IMR-90 (cell line): ENCODE data around the gene TANGO6. TPM values are rescaled to one million over a fixed set of nuclear protein-coding genes. Genes with fewer than 3 reads are reported as not detected.

Source experiments
- ATAC-seq: fragments of 200-7000 bp; cut with Tn5 transposase; 2 replicates; pipeline ENCODE4 v1.9.1; 2020; ENCODE audit warnings: low read depth, mild to moderate bottlenecking, moderate library complexity
- BruUV-seq: library from RNA; stranded (reverse); fragments of 400-500 nt; replicated peaks from 2 replicates; lab custom pipeline; 2021; lab: Mats Ljungman, UMichigan
- CTCF ChIA-PET: fragments of 300-600 bp; formaldehyde crosslinking; extraction: SDS; loops from one replicate; lab custom pipeline; 2021; ENCODE audit warnings: antibody characterized with exemption; lab: Yijun Ruan, JAX
- POLR2A ChIA-PET: fragments of 300-600 bp; sonication (Branson Sonifier 250); formaldehyde crosslinking; loops from one replicate; lab custom pipeline; 2022; ENCODE audit warnings: antibody characterized with exemption; ENCODE audit not compliant: unreplicated experiment; lab: Charles Lee
- DNase-seq: peaks from one replicate; pipeline ENCODE4 v3.0.0; 2013
- H2AFZ ChIP-seq: replicated peaks from 2 replicates; pipeline ENCODE3; 2013; ENCODE audit warnings: low read length, mild to moderate bottlenecking; ENCODE audit not compliant: poor library complexity
- H2AK5ac ChIP-seq: 2 replicates; pipeline ENCODE4 v1.6.1; 2013; ENCODE audit warnings: low read depth, low read length, inconsistent platforms
- H2AK9ac ChIP-seq: replicated peaks from 2 replicates; pipeline ENCODE3; 2013; ENCODE audit warnings: mild to moderate bottlenecking, low read depth, low read length, moderate library complexity; ENCODE audit not compliant: poor library complexity
- H2BK120ac ChIP-seq: 2 replicates; pipeline ENCODE4 v1.6.1; 2013; ENCODE audit warnings: low read depth, low read length, inconsistent platforms
- H2BK15ac ChIP-seq: 3 replicates; pipeline ENCODE4 v1.6.1; 2013; ENCODE audit warnings: low read depth, low read length, inconsistent platforms
- H2BK20ac ChIP-seq: 2 replicates; pipeline ENCODE4 v1.6.1; 2013; ENCODE audit warnings: low read depth, mild to moderate bottlenecking, inconsistent platforms, low read length, moderate library complexity
- H2BK5ac ChIP-seq: 2 replicates; pipeline ENCODE4 v1.6.1; 2013; ENCODE audit warnings: mild to moderate bottlenecking, low read depth, low read length, inconsistent platforms; ENCODE audit not compliant: poor library complexity, severe bottlenecking
- H3K14ac ChIP-seq: replicated peaks from 2 replicates; pipeline ENCODE4 v1.6.1; 2013; ENCODE audit warnings: low read depth, low read length, inconsistent platforms
- H3K18ac ChIP-seq: 2 replicates; pipeline ENCODE4 v1.6.1; 2013; ENCODE audit warnings: low read depth, low read length, control low read depth
- H3K23ac ChIP-seq: 2 replicates; pipeline ENCODE4 v1.6.1; 2013; ENCODE audit warnings: low read depth, low read length, inconsistent platforms
- H3K27ac ChIP-seq: 2 replicates; pipeline ENCODE4 v1.5.1; 2013; ENCODE audit warnings: mild to moderate bottlenecking, control low read depth, low read length; ENCODE audit not compliant: insufficient read depth
- H3K27me3 ChIP-seq: 2 replicates; pipeline ENCODE4 v1.6.1; 2013; ENCODE audit warnings: low read length; ENCODE audit not compliant: control insufficient read depth, insufficient read depth
- H3K36me3 ChIP-seq: 2 replicates; pipeline ENCODE4 v1.6.1; 2013; ENCODE audit warnings: low read length, mixed read lengths; ENCODE audit not compliant: control insufficient read depth, insufficient read depth
- H3K4ac ChIP-seq: 2 replicates; pipeline ENCODE4 v1.6.1; 2013; ENCODE audit warnings: low read depth, low read length, inconsistent platforms
- H3K4me1 ChIP-seq: 2 replicates; pipeline ENCODE4 v1.6.1; 2013; ENCODE audit warnings: low read length, mixed read lengths; ENCODE audit not compliant: control insufficient read depth, insufficient read depth
- H3K4me2 ChIP-seq: 2 replicates; pipeline ENCODE4 v1.6.1; 2013; ENCODE audit warnings: low read depth, mild to moderate bottlenecking, control low read depth, low read length, moderate library complexity
- H3K4me3 ChIP-seq: 2 replicates; pipeline ENCODE4 v1.5.1; 2013; ENCODE audit warnings: low read depth, mild to moderate bottlenecking, control low read depth, low read length, moderate library complexity; ENCODE audit not compliant: insufficient read depth
- H3K56ac ChIP-seq: 2 replicates; pipeline ENCODE4 v1.6.1; 2013; ENCODE audit warnings: low read length, inconsistent platforms; ENCODE audit not compliant: insufficient read depth; ENCODE audit errors: extremely low read depth
- H3K79me1 ChIP-seq, 2 experiments: 2 replicates each; pipeline ENCODE4 v1.6.1; 2013; ENCODE audit warnings: low read length in 2 of 2, inconsistent platforms in 1 of 2, low read depth in 1 of 2
- H3K9ac ChIP-seq: 2 replicates; pipeline ENCODE4 v1.6.1; 2013; ENCODE audit warnings: low read depth, low read length, control low read depth
- H3K9me1 ChIP-seq: 2 replicates; pipeline ENCODE4 v1.6.1; 2013; ENCODE audit warnings: low read length, inconsistent platforms; ENCODE audit not compliant: insufficient read depth
- H3K9me3 ChIP-seq: 2 replicates; pipeline ENCODE4 v1.6.1; 2013; ENCODE audit warnings: low read length; ENCODE audit not compliant: control insufficient read depth, insufficient read depth
- H4K20me1 ChIP-seq: 2 replicates; pipeline ENCODE4 v1.6.1; 2013; ENCODE audit warnings: low read length, inconsistent platforms; ENCODE audit not compliant: insufficient read depth
- H4K5ac ChIP-seq: 2 replicates; pipeline ENCODE4 v1.6.1; 2013; ENCODE audit warnings: mild to moderate bottlenecking, low read depth, low read length, control low read depth
- H4K8ac ChIP-seq, 2 experiments: 2 replicates each; pipeline ENCODE4 v1.6.1; 2013; ENCODE audit warnings: low read depth in 2 of 2, low read length in 2 of 2, control low read depth in 1 of 2, inconsistent platforms in 1 of 2
- H4K91ac ChIP-seq: 2 replicates; pipeline ENCODE4 v1.6.1; 2013; ENCODE audit warnings: low read depth, low read length, inconsistent platforms; ENCODE audit not compliant: insufficient read depth
- CEBPB ChIP-seq: IDR thresholded peaks from 2 replicates; pipeline ENCODE4 v1.6.1; 2012; ENCODE audit warnings: low read depth, low read length, improper control_type of control experiment
- MAZ ChIP-seq: IDR thresholded peaks from 2 replicates; pipeline ENCODE4 v1.6.1; 2012; ENCODE audit warnings: low read depth, mild to moderate bottlenecking, low read length, improper control_type of control experiment, moderate library complexity, borderline replicate concordance
- WGBS, 2 experiments: methylation state at CpG; one replicate each; pipeline versions ENCODE4 v1.1.5 to v1.1.7; 2013; ENCODE audit warnings: missing lambda C conversion rate in 2 of 2; ENCODE audit not compliant: insufficient read length in 1 of 2; ENCODE audit errors: extremely low coverage in 2 of 2; 5-methylcytosine and 5-hydroxymethylcytosine counted together
- dilution Hi-C: fragments of 300-500 bp; cut with HindIII; formaldehyde crosslinking; loops from one replicate; pipeline ENCODE4 v1.14.3; 2018; ENCODE audit warnings: low sequenced_read_pairs; ENCODE audit not compliant: unreplicated experiment
- in situ Hi-C: fragments of 300-500 bp; cut with MboI; formaldehyde crosslinking; loops from 3 replicates; pipeline ENCODE4 v1.14.3; 2019; ENCODE audit warnings: low sequenced_read_pairs, inconsistent platforms, mixed read lengths
- intact Hi-C: fragments of 100-400 bp; cut with micrococcal nuclease; formaldehyde crosslinking; loops from 2 replicates; pipeline ENCODE4 v1.10.0; 2022
- polyA plus RNA-seq, 3 experiments: library from polyadenylated mRNA; depleted of rRNA; stranded (reverse); fragments of >200 nt; gene quantifications; 2 replicates each; pipeline ENCODE4 v1.2.3, GENCODE V29; 2012; ENCODE audit warnings: low replicate concordance in 1 of 3
- total RNA-seq: library from RNA; depleted of rRNA; stranded (reverse); fragments of >200 nt; gene quantifications from 2 replicates; pipeline ENCODE4 v1.2.3, GENCODE V29; 2012

Gene TANGO6
- total and polyA plus RNA-seq, 2 of the 4 experiments (the other 2 are of a cell fraction), result 6.7 to 22.4 TPM

- Histone ChIP-seq H3K14ac (peak overlapping the region; percentile 98), H2BK120ac (peak overlapping the region; percentile 70), H2AK9ac (peak overlapping the region; percentile 100), H4K91ac (peak overlapping the region; percentile 97), H3K79me1 (peaks cover 14 to 55% of the 10 kb centered on the region in 2 experiments), H2BK15ac (no peak overlapping the region; the same call in 2 of the 3 replicates), H4K5ac (peak overlapping the region; percentile 93), H4K8ac (peak overlapping the region; percentile 93 to 95), H3K36me3 (peaks cover 6% of the 10 kb centered on the region), H3K56ac (peak overlapping the region; percentile 98), H3K4me2 (peak overlapping the region; percentile 93), H3K9me1 (no peaks in the 10 kb centered on the region; the same call in 1 of the 2 replicates), H3K23ac (peak overlapping the region; percentile 99), H3K4me1 (no peaks in the 10 kb centered on the region), H3K9ac (peak overlapping the region; percentile 98), H2BK5ac (peak overlapping the region; percentile 97), H3K4me3 (peak overlapping the region; percentile 91), H2BK20ac (no peak overlapping the region; the same call in 1 of the 2 replicates), H2AK5ac (peak overlapping the region; percentile 90), H3K27me3 (no peaks in the 10 kb centered on the region), H3K4ac (peak overlapping the region; percentile 99), H4K20me1 (peaks cover 23% of the 10 kb centered on the region; the same call in 1 of the 2 replicates), H3K18ac (peak overlapping the region; percentile 59), H3K27ac (peak overlapping the region; percentile 95), H3K9me3 (no peaks in the 10 kb centered on the region), H2AFZ (peak overlapping the region; percentile 94)
- BruUV-seq, result no TSS peak
- DNase-seq, result peak; percentile 81
- in situ Hi-C loops, result no loop called here
- 0% methylated on average over 5 of the region's 53 CpGs; no CpG with 5 or more reads in 1 of the 2 experiments for WGBS, 2 experiments
- intact Hi-C loops, result loop anchor here (5.0 kb wide), 1 partner anchor 140 kb away; no protein-coding TSS in a partner anchor
- dilution Hi-C loops, result no loop called here
- CTCF ChIA-PET, result interaction anchor here (0.6 kb wide), 1 partner anchor 541 kb away, joined by 4 read pairs; no protein-coding TSS in a partner anchor
- peak; percentile 86 for ATAC-seq
- TF ChIP-seq MAZ (peak; percentile 85), CEBPB (no peak)
- POLR2A ChIA-PET, result interaction anchor here (0.6 kb wide), 2 partner anchors 113 to 172 kb away, joined by 5 to 27 read pairs; no protein-coding TSS in a partner anchor
Observed at GRCh38 chr16:69131839-69132423, 288.6 kb downstream of the TANGO6 start.
